Measurements from ENCODE around the gene HSH2D. TPM values are rescaled to one million over a fixed set of nuclear protein-coding genes. Genes with fewer than 3 reads are reported as not detected.

Gene HSH2D
- total and polyA plus RNA-seq, 2 of the 13 experiments (the other 11 are each of a cell fraction or from before 2014, with no cell fraction given): 0.69 to 3.2 TPM

DNA sequence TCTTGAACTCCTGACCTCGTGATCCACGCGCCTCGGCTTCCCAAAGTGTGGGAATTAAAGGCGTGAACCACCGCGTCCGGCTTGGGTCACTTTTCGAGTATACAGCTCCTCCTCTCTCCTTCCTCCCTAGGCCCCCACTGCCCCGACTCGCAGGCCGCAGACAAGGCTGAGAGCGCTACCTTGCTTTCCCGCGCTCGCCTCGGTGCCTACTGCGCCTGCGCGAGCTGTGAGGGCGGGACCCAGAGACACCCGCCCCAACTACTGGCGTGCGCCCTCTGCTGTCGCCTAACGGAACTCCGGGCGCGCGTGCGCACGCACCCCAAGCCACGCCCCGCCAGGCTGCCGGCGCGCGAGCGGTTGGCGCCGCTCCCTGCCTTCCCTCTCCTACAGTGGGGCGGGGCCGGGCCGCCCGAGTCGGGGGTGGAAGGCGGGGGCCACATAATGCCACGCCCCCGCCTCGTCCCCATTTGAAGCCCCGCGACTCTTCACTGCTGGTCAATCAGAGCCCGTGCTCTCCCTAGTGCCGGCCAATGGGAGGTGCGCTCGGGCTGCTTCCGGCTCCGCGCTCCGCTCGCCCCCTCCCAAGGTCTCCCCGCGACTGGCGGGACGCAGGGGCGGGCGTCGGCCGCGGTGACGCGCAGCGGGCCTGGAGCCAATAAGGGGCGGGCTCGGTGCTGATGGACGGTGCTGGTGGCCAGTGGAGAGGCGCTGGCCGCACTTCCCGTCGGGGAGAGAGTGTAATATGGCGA, 32.2 kb upstream of the HSH2D start, which contains the start of gene RAB8A (continued):
- peak; percentile 47 for TF ChIP-seq SAFB2 (CRISPR knock-in tag; IDR thresholded peaks at IDR 0.05; ENCODE audit: borderline replicate concordance, low read depth)
- TF ChIP-seq, protein P1, sequence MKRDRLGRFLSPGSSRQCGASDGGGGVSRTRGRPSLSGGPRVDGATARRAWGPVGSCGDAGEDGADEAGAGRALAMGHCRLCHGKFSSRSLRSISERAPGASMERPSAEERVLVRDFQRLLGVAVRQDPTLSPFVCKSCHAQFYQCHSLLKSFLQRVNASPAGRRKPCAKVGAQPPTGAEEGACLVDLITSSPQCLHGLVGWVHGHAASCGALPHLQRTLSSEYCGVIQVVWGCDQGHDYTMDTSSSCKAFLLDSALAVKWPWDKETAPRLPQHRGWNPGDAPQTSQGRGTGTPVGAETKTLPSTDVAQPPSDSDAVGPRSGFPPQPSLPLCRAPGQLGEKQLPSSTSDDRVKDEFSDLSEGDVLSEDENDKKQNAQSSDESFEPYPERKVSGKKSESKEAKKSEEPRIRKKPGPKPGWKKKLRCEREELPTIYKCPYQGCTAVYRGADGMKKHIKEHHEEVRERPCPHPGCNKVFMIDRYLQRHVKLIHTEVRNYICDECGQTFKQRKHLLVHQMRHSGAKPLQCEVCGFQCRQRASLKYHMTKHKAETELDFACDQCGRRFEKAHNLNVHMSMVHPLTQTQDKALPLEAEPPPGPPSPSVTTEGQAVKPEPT (CRISPR knock-in tag; IDR thresholded peaks at IDR 0.05; ENCODE audit: low read depth): 0 out of 2 replicates have a peak, but pooled peaks have one; percentile 76
- TF ChIP-seq, protein P2, sequence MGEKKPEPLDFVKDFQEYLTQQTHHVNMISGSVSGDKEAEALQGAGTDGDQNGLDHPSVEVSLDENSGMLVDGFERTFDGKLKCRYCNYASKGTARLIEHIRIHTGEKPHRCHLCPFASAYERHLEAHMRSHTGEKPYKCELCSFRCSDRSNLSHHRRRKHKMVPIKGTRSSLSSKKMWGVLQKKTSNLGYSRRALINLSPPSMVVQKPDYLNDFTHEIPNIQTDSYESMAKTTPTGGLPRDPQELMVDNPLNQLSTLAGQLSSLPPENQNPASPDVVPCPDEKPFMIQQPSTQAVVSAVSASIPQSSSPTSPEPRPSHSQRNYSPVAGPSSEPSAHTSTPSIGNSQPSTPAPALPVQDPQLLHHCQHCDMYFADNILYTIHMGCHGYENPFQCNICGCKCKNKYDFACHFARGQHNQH (CRISPR knock-in tag; IDR thresholded peaks at IDR 0.05): peak; percentile 20; the same call in 1 of the 2 replicates
- TF ChIP-seq, protein P3, sequence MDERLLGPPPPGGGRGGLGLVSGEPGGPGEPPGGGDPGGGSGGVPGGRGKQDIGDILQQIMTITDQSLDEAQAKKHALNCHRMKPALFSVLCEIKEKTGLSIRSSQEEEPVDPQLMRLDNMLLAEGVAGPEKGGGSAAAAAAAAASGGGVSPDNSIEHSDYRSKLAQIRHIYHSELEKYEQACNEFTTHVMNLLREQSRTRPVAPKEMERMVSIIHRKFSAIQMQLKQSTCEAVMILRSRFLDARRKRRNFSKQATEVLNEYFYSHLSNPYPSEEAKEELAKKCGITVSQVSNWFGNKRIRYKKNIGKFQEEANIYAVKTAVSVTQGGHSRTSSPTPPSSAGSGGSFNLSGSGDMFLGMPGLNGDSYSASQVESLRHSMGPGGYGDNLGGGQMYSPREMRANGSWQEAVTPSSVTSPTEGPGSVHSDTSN (CRISPR knock-in tag; IDR thresholded peaks at IDR 0.05): peak; percentile 97
- peak; percentile 70 for TF ChIP-seq BHLHE40 (IDR thresholded peaks at IDR 0.05; ENCODE audit: low read length)
- TF ChIP-seq, protein P4, sequence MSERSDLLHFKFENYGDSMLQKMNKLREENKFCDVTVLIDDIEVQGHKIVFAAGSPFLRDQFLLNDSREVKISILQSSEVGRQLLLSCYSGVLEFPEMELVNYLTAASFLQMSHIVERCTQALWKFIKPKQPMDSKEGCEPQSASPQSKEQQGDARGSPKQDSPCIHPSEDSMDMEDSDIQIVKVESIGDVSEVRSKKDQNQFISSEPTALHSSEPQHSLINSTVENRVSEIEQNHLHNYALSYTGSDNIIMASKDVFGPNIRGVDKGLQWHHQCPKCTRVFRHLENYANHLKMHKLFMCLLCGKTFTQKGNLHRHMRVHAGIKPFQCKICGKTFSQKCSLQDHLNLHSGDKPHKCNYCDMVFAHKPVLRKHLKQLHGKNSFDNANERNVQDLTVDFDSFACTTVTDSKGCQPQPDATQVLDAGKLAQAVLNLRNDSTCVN (CRISPR knock-in tag; IDR thresholded peaks at IDR 0.05; ENCODE audit: borderline replicate concordance): no peak
- TF ChIP-seq, protein P5, sequence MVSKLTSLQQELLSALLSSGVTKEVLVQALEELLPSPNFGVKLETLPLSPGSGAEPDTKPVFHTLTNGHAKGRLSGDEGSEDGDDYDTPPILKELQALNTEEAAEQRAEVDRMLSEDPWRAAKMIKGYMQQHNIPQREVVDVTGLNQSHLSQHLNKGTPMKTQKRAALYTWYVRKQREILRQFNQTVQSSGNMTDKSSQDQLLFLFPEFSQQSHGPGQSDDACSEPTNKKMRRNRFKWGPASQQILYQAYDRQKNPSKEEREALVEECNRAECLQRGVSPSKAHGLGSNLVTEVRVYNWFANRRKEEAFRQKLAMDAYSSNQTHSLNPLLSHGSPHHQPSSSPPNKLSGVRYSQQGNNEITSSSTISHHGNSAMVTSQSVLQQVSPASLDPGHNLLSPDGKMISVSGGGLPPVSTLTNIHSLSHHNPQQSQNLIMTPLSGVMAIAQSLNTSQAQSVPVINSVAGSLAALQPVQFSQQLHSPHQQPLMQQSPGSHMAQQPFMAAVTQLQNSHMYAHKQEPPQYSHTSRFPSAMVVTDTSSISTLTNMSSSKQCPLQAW (CRISPR knock-in tag; IDR thresholded peaks at IDR 0.05): peak; percentile 76
- peak; percentile 41; the same call in 1 of the 2 replicates for TF ChIP-seq MED1 (CRISPR knock-in tag; IDR thresholded peaks at IDR 0.05)
- no peak for TF ChIP-seq FOXP1 (IDR thresholded peaks at IDR 0.05)
- no peak; the same call in 1 of the 2 replicates for TF ChIP-seq FOXP1 (CRISPR knock-in tag; IDR thresholded peaks at IDR 0.05)
- TF ChIP-seq ZSCAN9 (CRISPR knock-in tag; IDR thresholded peaks at IDR 0.05; ENCODE audit: borderline replicate concordance): peak; percentile 33; the same call in 1 of the 2 replicates
- no peak for TF ChIP-seq SYNCRIP (IDR thresholded peaks at IDR 0.05; ENCODE audit: insufficient read depth, low read depth, low read length)
- TF ChIP-seq, protein P6, sequence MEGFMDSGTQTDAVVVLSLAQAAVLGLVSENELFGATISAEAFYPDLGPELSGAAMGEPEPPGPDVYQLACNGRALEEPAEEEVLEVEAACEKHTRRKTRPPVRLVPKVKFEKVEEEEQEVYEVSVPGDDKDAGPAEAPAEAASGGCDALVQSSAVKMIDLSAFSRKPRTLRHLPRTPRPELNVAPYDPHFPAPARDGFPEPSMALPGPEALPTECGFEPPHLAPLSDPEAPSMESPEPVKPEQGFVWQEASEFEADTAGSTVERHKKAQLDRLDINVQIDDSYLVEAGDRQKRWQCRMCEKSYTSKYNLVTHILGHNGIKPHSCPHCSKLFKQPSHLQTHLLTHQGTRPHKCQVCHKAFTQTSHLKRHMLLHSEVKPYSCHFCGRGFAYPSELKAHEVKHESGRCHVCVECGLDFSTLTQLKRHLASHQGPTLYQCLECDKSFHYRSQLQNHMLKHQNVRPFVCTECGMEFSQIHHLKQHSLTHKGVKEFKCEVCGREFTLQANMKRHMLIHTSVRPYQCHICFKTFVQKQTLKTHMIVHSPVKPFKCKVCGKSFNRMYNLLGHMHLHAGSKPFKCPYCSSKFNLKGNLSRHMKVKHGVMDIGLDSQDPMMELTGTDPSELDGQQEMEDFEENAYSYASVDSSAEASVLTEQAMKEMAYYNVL (CRISPR knock-in tag; IDR thresholded peaks at IDR 0.05; ENCODE audit: borderline replicate concordance): peak; percentile 69; the same call in 1 of the 2 replicates
- 0 out of 2 replicates have a peak, but pooled peaks have one; percentile 48 for TF ChIP-seq ATF7-NPFF (CRISPR knock-in tag; IDR thresholded peaks at IDR 0.05; ENCODE audit: low read depth)
- TF ChIP-seq ZNF543 (CRISPR knock-in tag; IDR thresholded peaks at IDR 0.05): no peak
- TF ChIP-seq, protein P7, sequence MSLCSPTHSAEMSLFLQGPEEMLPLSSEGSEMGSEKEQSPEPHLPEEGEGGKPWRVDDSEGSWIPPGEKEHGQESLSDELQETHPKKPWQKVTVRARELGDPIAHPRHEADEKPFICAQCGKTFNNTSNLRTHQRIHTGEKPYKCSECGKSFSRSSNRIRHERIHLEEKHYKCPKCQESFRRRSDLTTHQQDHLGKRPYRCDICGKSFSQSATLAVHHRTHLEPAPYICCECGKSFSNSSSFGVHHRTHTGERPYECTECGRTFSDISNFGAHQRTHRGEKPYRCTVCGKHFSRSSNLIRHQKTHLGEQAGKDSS (CRISPR knock-in tag; IDR thresholded peaks at IDR 0.05; ENCODE audit: borderline replicate concordance, low read depth): peak; percentile 23
- no peak for TF ChIP-seq ZNF781 (CRISPR knock-in tag; IDR thresholded peaks at IDR 0.05; ENCODE audit: borderline replicate concordance, not compliant biosample characterization)
- no peak for TF ChIP-seq JUND (CRISPR knock-in tag; IDR thresholded peaks at IDR 0.05)
